ENCODE data around the gene PDCD5. TPM values are rescaled to one million over a fixed set of nuclear protein-coding genes. Genes with fewer than 3 reads are reported as not detected.

The PDCD5 gene
- total and polyA plus RNA-seq, 9 donors = 109 to 134 (median 115) TPM

- Histone ChIP-seq H3K36me3 (ENCODE audit: control insufficient read depth, insufficient read depth, low read length) (peaks cover 48% of the 10 kb centered on the region), H3K27me3 (ENCODE audit: control insufficient read depth, insufficient read depth, low read length) (no peaks in the 10 kb centered on the region), H3K4me1 (ENCODE audit: control insufficient read depth, insufficient read depth, low read length) (no peaks in the 10 kb centered on the region), H3K27ac (ENCODE audit: low read length) (no peak overlapping the region), H3K4me3 (ENCODE audit: low read length) (no peak overlapping the region), H3K9me3 (replicated peaks; ENCODE audit: control insufficient read depth, low read depth, low read length) (no peaks in the 10 kb centered on the region)
- WGBS (ENCODE audit: insufficient coverage) = no CpG with 5 or more reads among the region's 2 CpGs
- peak; percentile 53 for DNase-seq
Observed at GRCh38 chr19:32599736-32600157, 18.8 kb downstream of the PDCD5 start.

DNA sequence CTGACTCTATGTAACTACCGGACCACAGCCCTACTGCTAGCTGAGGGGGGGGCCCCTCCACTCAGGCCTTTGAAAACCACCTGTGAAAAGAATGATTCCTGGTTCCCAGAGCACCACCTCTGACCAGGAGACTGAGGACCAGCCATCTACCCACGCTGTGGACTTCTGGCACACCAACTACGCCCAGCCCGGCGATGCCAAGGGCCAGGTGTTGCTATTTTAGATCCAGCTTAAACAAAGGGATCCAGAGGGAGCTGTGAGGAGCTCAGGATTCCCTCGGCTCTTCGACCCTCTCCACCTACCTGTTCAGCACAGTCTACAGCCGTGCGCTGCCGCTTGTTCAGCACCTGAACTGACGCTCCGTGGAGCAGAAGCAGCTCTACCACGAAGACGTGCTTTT is 23.0 kb downstream of the PDCD5 start:
- Histone ChIP-seq H3K27me3 (ENCODE audit: control insufficient read depth, insufficient read depth, low read length) (no peaks in the 10 kb centered on the region), H3K9me3 (replicated peaks; ENCODE audit: control insufficient read depth, low read depth, low read length) (no peaks in the 10 kb centered on the region), H3K4me3 (ENCODE audit: low read length) (no peak overlapping the region), H3K4me1 (ENCODE audit: control insufficient read depth, insufficient read depth, low read length) (no peaks in the 10 kb centered on the region), H3K27ac (ENCODE audit: low read length) (no peak overlapping the region), H3K36me3 (ENCODE audit: control insufficient read depth, insufficient read depth, low read length) (peaks cover 50% of the 10 kb centered on the region)
- no peak for DNase-seq
- 89% methylated on average over 13 of the region's 14 CpGs for WGBS (ENCODE audit: insufficient coverage)

- 93% methylated on average over 15 of the region's 21 CpGs for WGBS (ENCODE audit: insufficient coverage)
Observed at GRCh38 chr19:32605544-32605943, 24.6 kb downstream of the PDCD5 start.

DNA sequence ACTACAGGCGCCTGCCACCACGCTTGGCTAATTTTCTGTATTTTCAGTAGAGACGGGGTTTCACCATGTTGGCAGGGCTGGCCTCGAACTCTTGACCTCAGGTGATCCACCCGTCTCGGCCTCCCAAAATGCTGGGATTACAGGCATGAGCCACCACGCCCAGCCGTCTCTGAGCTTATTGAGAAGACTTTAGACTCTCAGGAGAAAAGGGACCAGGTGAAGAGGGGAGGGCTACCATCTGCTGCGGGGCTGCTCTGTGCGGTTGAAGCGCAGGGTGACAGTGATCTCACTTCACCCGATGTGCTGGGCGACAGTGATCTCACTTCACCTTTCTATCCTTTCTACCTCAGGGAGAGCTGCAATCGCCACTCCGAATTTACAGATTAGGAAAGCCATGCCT is 25.3 kb downstream of the PDCD5 start:
- no peak for DNase-seq
- Histone ChIP-seq H3K27me3 (ENCODE audit: control insufficient read depth, insufficient read depth, low read length) (no peaks in the 10 kb centered on the region), H3K27ac (ENCODE audit: low read length) (no peak overlapping the region), H3K36me3 (ENCODE audit: control insufficient read depth, insufficient read depth, low read length) (peaks cover 52% of the 10 kb centered on the region), H3K4me3 (ENCODE audit: low read length) (no peak overlapping the region), H3K9me3 (replicated peaks; ENCODE audit: control insufficient read depth, low read depth, low read length) (no peaks in the 10 kb centered on the region), H3K4me1 (ENCODE audit: control insufficient read depth, insufficient read depth, low read length) (no peaks in the 10 kb centered on the region)
- 82% methylated on average over 8 of the region's 15 CpGs for WGBS (ENCODE audit: insufficient coverage)

More at GRCh38 chr19:32605544-32605943, 24.6 kb downstream of the PDCD5 start:
- H3K4me3 ChIP-seq (ENCODE audit: low read length) = no peak overlapping the region
- no peak for DNase-seq
- no peaks in the 10 kb centered on the region for H3K4me1 ChIP-seq (ENCODE audit: control insufficient read depth, insufficient read depth, low read length)
- H3K9me3 ChIP-seq (replicated peaks; ENCODE audit: control insufficient read depth, low read depth, low read length) = no peaks in the 10 kb centered on the region
- H3K27ac ChIP-seq (ENCODE audit: low read length) = no peak overlapping the region
- no peaks in the 10 kb centered on the region for H3K27me3 ChIP-seq (ENCODE audit: control insufficient read depth, insufficient read depth, low read length)
- peaks cover 50% of the 10 kb centered on the region for H3K36me3 ChIP-seq (ENCODE audit: control insufficient read depth, insufficient read depth, low read length)

GRCh38 chr19:32607479-32607878 is 26.5 kb downstream of the PDCD5 start:
- H3K27me3 ChIP-seq (ENCODE audit: control insufficient read depth, insufficient read depth, low read length) = no peaks in the 10 kb centered on the region
- peaks cover 50% of the 10 kb centered on the region for H3K36me3 ChIP-seq (ENCODE audit: control insufficient read depth, insufficient read depth, low read length)
- H3K4me1 ChIP-seq (ENCODE audit: control insufficient read depth, insufficient read depth, low read length) = no peaks in the 10 kb centered on the region
- no peaks in the 10 kb centered on the region for H3K9me3 ChIP-seq (replicated peaks; ENCODE audit: control insufficient read depth, low read depth, low read length)
- 94% methylated on average over 20 of the region's 20 CpGs for WGBS (ENCODE audit: insufficient coverage)
- H3K27ac ChIP-seq (ENCODE audit: low read length) = no peak overlapping the region
- H3K4me3 ChIP-seq (ENCODE audit: low read length) = no peak overlapping the region
- no peak for DNase-seq

GRCh38 chr19:32611161-32611560 is 30.2 kb downstream of the PDCD5 start:
- H3K4me3 ChIP-seq (ENCODE audit: low read length) = no peak overlapping the region
- no peaks in the 10 kb centered on the region for H3K4me1 ChIP-seq (ENCODE audit: control insufficient read depth, insufficient read depth, low read length)
- WGBS (ENCODE audit: insufficient coverage) = 80% methylated on average over 1 of the region's 5 CpGs
- H3K9me3 ChIP-seq (replicated peaks; ENCODE audit: control insufficient read depth, low read depth, low read length) = no peaks in the 10 kb centered on the region
- no peaks in the 10 kb centered on the region for H3K27me3 ChIP-seq (ENCODE audit: control insufficient read depth, insufficient read depth, low read length)
- no peak overlapping the region for H3K27ac ChIP-seq (ENCODE audit: low read length)
- DNase-seq = no peak
- H3K36me3 ChIP-seq (ENCODE audit: control insufficient read depth, insufficient read depth, low read length) = peaks cover 56% of the 10 kb centered on the region

DNA sequence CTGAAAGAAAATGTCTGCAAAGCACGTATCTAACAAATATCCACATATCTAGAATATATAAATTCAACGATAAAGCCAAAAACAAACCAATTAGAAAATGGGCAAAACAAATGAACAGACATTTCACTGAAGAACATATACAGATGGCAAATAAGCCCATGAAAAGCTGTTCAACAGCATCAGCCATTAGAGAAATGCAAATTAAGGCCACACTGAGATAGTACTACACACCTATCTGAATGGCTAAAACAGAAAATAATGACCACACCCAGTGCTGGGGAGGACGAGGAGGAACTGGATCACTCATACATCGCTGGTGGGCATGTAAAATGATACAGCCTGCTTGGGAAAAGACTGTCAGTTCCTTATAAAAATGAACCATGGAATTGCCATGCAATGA is 32.0 kb downstream of the PDCD5 start:
- H3K4me3 ChIP-seq (ENCODE audit: low read length) = no peak overlapping the region
- H3K9me3 ChIP-seq (replicated peaks; ENCODE audit: control insufficient read depth, low read depth, low read length) = no peaks in the 10 kb centered on the region
- H3K27ac ChIP-seq (ENCODE audit: low read length) = no peak overlapping the region
- WGBS (ENCODE audit: insufficient coverage) = 100% methylated on average over 2 of the region's 4 CpGs
- DNase-seq = no peak
- peaks cover 52% of the 10 kb centered on the region for H3K36me3 ChIP-seq (ENCODE audit: control insufficient read depth, insufficient read depth, low read length)
- no peaks in the 10 kb centered on the region for H3K4me1 ChIP-seq (ENCODE audit: control insufficient read depth, insufficient read depth, low read length)
- H3K27me3 ChIP-seq (ENCODE audit: control insufficient read depth, insufficient read depth, low read length) = no peaks in the 10 kb centered on the region

- no peaks in the 10 kb centered on the region for H3K27me3 ChIP-seq (ENCODE audit: control insufficient read depth, insufficient read depth, low read length)
- no peak overlapping the region for H3K4me3 ChIP-seq (ENCODE audit: low read length)
- H3K27ac ChIP-seq (ENCODE audit: low read length) = no peak overlapping the region
- no peak for DNase-seq
- 89% methylated on average over 3 of the region's 7 CpGs for WGBS (ENCODE audit: insufficient coverage)
- no peaks in the 10 kb centered on the region for H3K9me3 ChIP-seq (replicated peaks; ENCODE audit: control insufficient read depth, low read depth, low read length)
- peaks cover 67% of the 10 kb centered on the region for H3K36me3 ChIP-seq (ENCODE audit: control insufficient read depth, insufficient read depth, low read length)
- H3K4me1 ChIP-seq (ENCODE audit: control insufficient read depth, insufficient read depth, low read length) = no peaks in the 10 kb centered on the region
Observed at GRCh38 chr19:32614916-32615315, 33.9 kb downstream of the PDCD5 start.

- Histone ChIP-seq H3K27me3 (ENCODE audit: control insufficient read depth, insufficient read depth, low read length) (no peaks in the 10 kb centered on the region), H3K4me1 (ENCODE audit: control insufficient read depth, insufficient read depth, low read length) (no peaks in the 10 kb centered on the region), H3K27ac (ENCODE audit: low read length) (no peak overlapping the region), H3K4me3 (ENCODE audit: low read length) (no peak overlapping the region), H3K9me3 (replicated peaks; ENCODE audit: control insufficient read depth, low read depth, low read length) (no peaks in the 10 kb centered on the region), H3K36me3 (ENCODE audit: control insufficient read depth, insufficient read depth, low read length) (peaks cover 67% of the 10 kb centered on the region)
- WGBS (ENCODE audit: insufficient coverage) = 85% methylated on average over 9 of the region's 11 CpGs
- no peak for DNase-seq
Observed at GRCh38 chr19:32615569-32615968, 34.6 kb downstream of the PDCD5 start.

DNA sequence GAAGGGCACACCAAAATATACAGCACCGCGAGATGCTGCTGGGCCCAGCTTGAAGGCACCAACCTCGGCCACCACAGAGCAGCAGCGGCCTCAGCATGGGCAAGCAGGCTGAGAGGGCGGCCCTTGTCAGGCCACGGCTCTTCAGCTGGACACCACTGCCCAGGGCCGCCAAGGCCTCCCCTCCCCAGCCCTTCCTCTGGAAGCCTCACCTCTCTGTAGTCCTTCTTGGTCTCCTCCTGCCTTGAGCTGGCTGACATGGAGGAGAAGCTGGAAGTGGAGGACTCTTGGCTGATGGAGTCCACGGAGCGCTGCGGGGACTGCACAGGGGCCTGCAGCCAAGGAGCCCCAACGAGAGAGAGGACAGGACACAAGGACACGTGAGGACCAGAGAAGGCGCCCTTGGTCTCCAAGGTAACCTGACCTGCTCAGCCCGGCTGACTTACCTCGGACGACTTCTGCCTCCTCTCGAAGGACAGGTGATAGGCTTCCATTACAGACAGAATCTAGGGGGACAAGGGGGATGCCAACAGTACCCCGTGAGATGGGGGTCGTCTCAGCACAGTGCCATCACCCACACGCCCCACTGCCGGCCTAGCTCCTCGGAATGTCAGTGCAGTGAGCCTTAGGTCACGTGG is 38.2 kb downstream of the PDCD5 start:
- no peak for DNase-seq
- Histone ChIP-seq H3K27me3 (ENCODE audit: control insufficient read depth, insufficient read depth, low read length) (no peaks in the 10 kb centered on the region), H3K9me3 (replicated peaks; ENCODE audit: control insufficient read depth, low read depth, low read length) (no peaks in the 10 kb centered on the region), H3K36me3 (ENCODE audit: control insufficient read depth, insufficient read depth, low read length) (peaks cover 70% of the 10 kb centered on the region), H3K27ac (ENCODE audit: low read length) (no peak overlapping the region), H3K4me1 (ENCODE audit: control insufficient read depth, insufficient read depth, low read length) (no peaks in the 10 kb centered on the region), H3K4me3 (ENCODE audit: low read length) (no peak overlapping the region)
- 90% methylated on average over 22 of the region's 23 CpGs for WGBS (ENCODE audit: insufficient coverage)

- WGBS (ENCODE audit: insufficient coverage) = 74% methylated on average over 11 of the region's 12 CpGs
Observed at GRCh38 chr19:32622002-32622401, 41.0 kb downstream of the PDCD5 start.

More at GRCh38 chr19:32622002-32622401, 41.0 kb downstream of the PDCD5 start:
- Histone ChIP-seq H3K4me3 (ENCODE audit: low read length) (no peak overlapping the region), H3K4me1 (ENCODE audit: control insufficient read depth, insufficient read depth, low read length) (no peaks in the 10 kb centered on the region), H3K36me3 (ENCODE audit: control insufficient read depth, insufficient read depth, low read length) (peaks cover 54% of the 10 kb centered on the region), H3K9me3 (replicated peaks; ENCODE audit: control insufficient read depth, low read depth, low read length) (no peaks in the 10 kb centered on the region), H3K27ac (ENCODE audit: low read length) (no peak overlapping the region), H3K27me3 (ENCODE audit: control insufficient read depth, insufficient read depth, low read length) (no peaks in the 10 kb centered on the region)
- no peak for DNase-seq

All from muscle of leg (tissue), 11 donors.